NCI-H69 (cell line): Measurements from ENCODE around the gene SLC4A2.
"Not testable (repeated sequence)": the region's sequence is repeated elsewhere in the genome, so short reads cannot be mapped to it uniquely, and the experiment has no call there.

ENCODE experiments used
- DNase-seq: peaks from one replicate; lab custom pipeline; 2025; lab: John Stamatoyannopoulos, UW

Gene SLC4A2

GRCh38 chr7:151024435-151025056, 34.8 kb upstream of the SLC4A2 start, which contains the start of gene ATG9B:
Gene ATG9B, minus strand, starts transcription at chr7:151024494. Its CDS starts 71 bp downstream, at chr7:151024423.
- DNase-seq, result peak; percentile 28

GRCh38 chr7:151025924-151026671, 33.3 kb upstream of the SLC4A2 start:
- DNase-seq, result no peak

GRCh38 chr7:151026771-151027727, 32.3 kb upstream of the SLC4A2 start:
- peak; percentile 43 for DNase-seq

- DNase-seq, result not testable (repeated sequence)
Measured at GRCh38 chr7:151027728-151028130, 31.7 kb upstream of the SLC4A2 start.

- DNase-seq, result peak; percentile 100
Measured at GRCh38 chr7:151028131-151028947, 31.1 kb upstream of the SLC4A2 start, which contains the start of gene ABCB8. Gene ABCB8, plus strand, starts transcription at chr7:151028450. Its CDS starts 66 bp downstream, at chr7:151028516.

GRCh38 chr7:151028948-151029501, 30.4 kb upstream of the SLC4A2 start:
- DNase-seq, result no peak

GRCh38 chr7:151031011-151031410, 28.4 kb upstream of the SLC4A2 start:
- no peak for DNase-seq

GRCh38 chr7:151032936-151033863, 26.2 kb upstream of the SLC4A2 start:
- DNase-seq, result no peak

- DNase-seq, result no peak
Measured at GRCh38 chr7:151033864-151034249, 25.5 kb upstream of the SLC4A2 start.

GRCh38 chr7:151034312-151035025, 24.9 kb upstream of the SLC4A2 start:
- DNase-seq, result no peak

GRCh38 chr7:151035026-151035717, 24.2 kb upstream of the SLC4A2 start:
- no peak for DNase-seq

GRCh38 chr7:151035902-151036301, 23.5 kb upstream of the SLC4A2 start:
- no peak for DNase-seq

GRCh38 chr7:151038951-151039849, 20.2 kb upstream of the SLC4A2 start:
- peak; percentile 75 for DNase-seq

- no peak for DNase-seq
Measured at GRCh38 chr7:151039850-151040548, 19.4 kb upstream of the SLC4A2 start.

GRCh38 chr7:151040616-151041375, 18.6 kb upstream of the SLC4A2 start:
- no peak for DNase-seq

GRCh38 chr7:151043449-151043848, 15.9 kb upstream of the SLC4A2 start:
- DNase-seq, result not testable (repeated sequence)
